Upper lobe of left lung (tissue), 6 donors: ENCODE data around the gene NANP. TPM values are rescaled to one million over a fixed set of nuclear protein-coding genes. Genes with fewer than 3 reads are reported as not detected.
A peak's percentile ranks its signal among the peaks of the same experiment; 100 is the strongest.

Source experiments
- ATAC-seq, 2 donors: fragments of 200-7000 bp; cut with Tn5 transposase; one replicate each; pipeline ENCODE4 v1.9.1; 2022; ENCODE audit warnings: mild to moderate bottlenecking in 2 of 2, moderate library complexity in 2 of 2; ENCODE audit not compliant: low FRiP score in 2 of 2
- DNase-seq, 2 donors: peaks; one replicate each; pipeline ENCODE4 v3.0.0-alpha.2; 2019 to 2020
- H3K27ac ChIP-seq, 4 donors: fragments of 200-600 bp; sonication (generic); one replicate each; pipeline ENCODE4 v1.5.1; 2016 to 2019
- H3K27me3 ChIP-seq, 4 donors: fragments of 200-600 bp; sonication (generic); one replicate each; pipeline ENCODE4 v1.5.1; 2017 to 2019
- H3K36me3 ChIP-seq, 4 donors: fragments of 200-600 bp; sonication (generic); one replicate each; pipeline ENCODE4 v1.5.1; 2016 to 2019
- H3K4me1 ChIP-seq, 4 donors: fragments of 200-600 bp; sonication (generic); one replicate each; pipeline ENCODE4 v1.5.1; 2018 to 2019
- H3K4me3 ChIP-seq, 4 donors: fragments of 200-600 bp; sonication (generic); one replicate each; pipeline ENCODE4 v1.5.1; 2017 to 2019; ENCODE audit warnings: mild to moderate bottlenecking in 2 of 4, moderate library complexity in 1 of 4
- H3K9me3 ChIP-seq, 4 donors: fragments of 200-600 bp; sonication (generic); one replicate each; pipeline ENCODE4 v1.5.1; 2018 to 2019
- EP300 ChIP-seq, 4 donors: sonication (generic); formaldehyde crosslinking; IDR thresholded peaks; one replicate each; pipeline ENCODE4 v1.5.1; 2017; ENCODE audit warnings: antibody characterized with exemption in 4 of 4, control low read depth in 2 of 4
- POLR2A ChIP-seq, 4 donors: fragments of 450-650 bp; IDR thresholded peaks; one replicate each; pipeline ENCODE4 v1.5.1; 2016 to 2017; ENCODE audit warnings: antibody characterized with exemption in 4 of 4, mild to moderate bottlenecking in 2 of 4
- POLR2AphosphoS5 ChIP-seq, 2 donors: sonication (generic); formaldehyde crosslinking; IDR thresholded peaks; one replicate each; pipeline ENCODE4 v1.5.1; 2017; ENCODE audit warnings: antibody characterized with exemption in 2 of 2
- WGBS, 2 donors: methylation state at CpG; one replicate each; pipeline ENCODE4 v1.1.5; 2017 to 2018; 5-methylcytosine and 5-hydroxymethylcytosine counted together
- total RNA-seq, 6 donors: library from RNA; depleted of rRNA in 4 of 6; stranded (reverse); fragments of >200 nt in 4 of 6; gene quantifications; one replicate each; pipeline versions ENCODE4 v1.1.0 to v1.2.1, GENCODE V29; 2016 to 2021
- TF ChIP-seq, protein P1 (sequence below), 6 experiments: fragments of 450-650 bp in 4 of 6; fragments of 200-600 bp in 2 of 6; sonication (generic) in 2 of 6; IDR thresholded peaks; one replicate each; pipeline ENCODE4 v1.5.1; 2016 to 2019; ENCODE audit warnings: antibody characterized with exemption in 6 of 6
- donor health status: DM: no; HTN: no; CAD: no; lungs with moderate emphysema.
- donor health status: DM: no; HTN: yes; CAD: no; lungs with severe emphysema.

Gene NANP, protein sequence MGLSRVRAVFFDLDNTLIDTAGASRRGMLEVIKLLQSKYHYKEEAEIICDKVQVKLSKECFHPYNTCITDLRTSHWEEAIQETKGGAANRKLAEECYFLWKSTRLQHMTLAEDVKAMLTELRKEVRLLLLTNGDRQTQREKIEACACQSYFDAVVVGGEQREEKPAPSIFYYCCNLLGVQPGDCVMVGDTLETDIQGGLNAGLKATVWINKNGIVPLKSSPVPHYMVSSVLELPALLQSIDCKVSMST
- total RNA-seq, result 1 to 10 TPM; 1.0 to 7.0 (median 4.7) TPM

DNA sequence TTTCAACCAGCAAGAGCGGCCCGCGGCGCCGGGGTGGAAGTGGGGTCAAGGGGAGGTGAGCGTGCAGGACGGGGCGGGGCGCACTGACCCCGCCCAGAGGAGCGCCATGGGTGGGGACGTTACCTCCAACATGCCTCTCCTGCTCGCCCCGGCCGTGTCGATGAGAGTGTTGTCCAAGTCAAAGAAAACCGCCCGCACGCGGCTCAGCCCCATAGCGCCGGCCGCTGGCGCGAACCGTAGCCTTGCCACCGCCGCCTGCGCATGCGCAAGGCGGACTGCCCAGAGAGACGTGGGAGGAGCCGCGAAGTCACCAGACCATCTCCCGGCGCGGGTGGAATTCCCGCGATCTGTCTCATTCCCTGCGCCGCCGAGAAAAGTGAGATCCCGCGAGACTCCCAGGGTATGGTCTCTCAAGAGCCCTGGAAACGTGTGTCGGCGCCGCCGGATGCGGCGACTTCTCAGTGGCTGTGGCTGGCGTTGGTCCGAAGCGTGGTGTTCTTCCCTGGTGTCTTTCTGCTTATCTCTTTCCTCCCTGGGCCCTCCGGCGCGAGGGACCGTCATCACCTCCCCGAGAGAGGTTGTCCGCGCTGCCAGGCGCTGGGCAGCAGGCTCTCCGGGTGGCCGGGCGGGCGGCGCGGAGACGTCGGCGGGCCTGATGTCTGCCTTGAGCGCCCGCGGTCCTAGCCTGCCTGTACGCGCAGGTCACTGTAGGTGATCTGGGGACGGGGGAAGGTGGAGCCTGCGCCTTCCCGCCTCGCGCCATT, at the start of gene NANP:
TSS of gene NANP (minus strand) at position 279 of the 764 bp plus-strand sequence. CDS start at position 213, 66 bp downstream.
- H3K9me3 ChIP-seq, result no peaks in the 10 kb centered on the region
- peak; percentile 95 to 97 for ATAC-seq
- WGBS, 2 donors, result 0 to 1% methylated on average over 36 to 58 of the region's 81 CpGs
- no peaks in the 10 kb centered on the region for H3K27me3 ChIP-seq
- peak within 1 kb of the TSS; percentile 84 to 95 (median 94) for H3K27ac ChIP-seq
- peak within 1 kb of the TSS; percentile 52 to 96 (median 88) for H3K4me3 ChIP-seq
- peaks cover 6 to 26% (median 23%) of the 10 kb centered on the region in 4 donors for H3K4me1 ChIP-seq
- TF ChIP-seq POLR2A (IDR thresholded peaks at IDR 0.05), result peak in 3 of 4 donors; percentile 65 to 81 (median 70)
- TF ChIP-seq POLR2AphosphoS5 (IDR thresholded peaks at IDR 0.05), result peak; percentile 66 to 84
- peak in 1 of 4 donors; percentile 8 for TF ChIP-seq EP300 (IDR thresholded peaks at IDR 0.05)
- TF ChIP-seq, protein P1, sequence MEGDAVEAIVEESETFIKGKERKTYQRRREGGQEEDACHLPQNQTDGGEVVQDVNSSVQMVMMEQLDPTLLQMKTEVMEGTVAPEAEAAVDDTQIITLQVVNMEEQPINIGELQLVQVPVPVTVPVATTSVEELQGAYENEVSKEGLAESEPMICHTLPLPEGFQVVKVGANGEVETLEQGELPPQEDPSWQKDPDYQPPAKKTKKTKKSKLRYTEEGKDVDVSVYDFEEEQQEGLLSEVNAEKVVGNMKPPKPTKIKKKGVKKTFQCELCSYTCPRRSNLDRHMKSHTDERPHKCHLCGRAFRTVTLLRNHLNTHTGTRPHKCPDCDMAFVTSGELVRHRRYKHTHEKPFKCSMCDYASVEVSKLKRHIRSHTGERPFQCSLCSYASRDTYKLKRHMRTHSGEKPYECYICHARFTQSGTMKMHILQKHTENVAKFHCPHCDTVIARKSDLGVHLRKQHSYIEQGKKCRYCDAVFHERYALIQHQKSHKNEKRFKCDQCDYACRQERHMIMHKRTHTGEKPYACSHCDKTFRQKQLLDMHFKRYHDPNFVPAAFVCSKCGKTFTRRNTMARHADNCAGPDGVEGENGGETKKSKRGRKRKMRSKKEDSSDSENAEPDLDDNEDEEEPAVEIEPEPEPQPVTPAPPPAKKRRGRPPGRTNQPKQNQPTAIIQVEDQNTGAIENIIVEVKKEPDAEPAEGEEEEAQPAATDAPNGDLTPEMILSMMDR (IDR thresholded peaks at IDR 0.05), result peak in 1 of 6 experiments; percentile 10
- DNase-seq, result peak; percentile 97 to 98
- H3K36me3 ChIP-seq, result no peaks in the 10 kb centered on the region

GRCh38 chr20:25672659-25673235, 48.9 kb upstream of the NANP start:
- TF ChIP-seq, protein P1 (IDR thresholded peaks at IDR 0.05), result no peak
- TF ChIP-seq POLR2AphosphoS5 (IDR thresholded peaks at IDR 0.05) (no peak), POLR2A (IDR thresholded peaks at IDR 0.05) (no peak), EP300 (IDR thresholded peaks at IDR 0.05) (no peak)
- Histone ChIP-seq H3K27me3 (no peaks in the 10 kb centered on the region), H3K4me3 (no peak overlapping the region), H3K27ac (no peak overlapping the region), H3K36me3 (peaks cover 12 to 46% (median 32%) of the 10 kb centered on the region in 4 donors), H3K4me1 (no peaks in the 10 kb centered on the region), H3K9me3 (no peaks in the 10 kb centered on the region)
- DNase-seq (no peak), ATAC-seq (no peak)
- WGBS, 2 donors, result 70 to 77% methylated on average over 4 of the region's 4 CpGs

DNA sequence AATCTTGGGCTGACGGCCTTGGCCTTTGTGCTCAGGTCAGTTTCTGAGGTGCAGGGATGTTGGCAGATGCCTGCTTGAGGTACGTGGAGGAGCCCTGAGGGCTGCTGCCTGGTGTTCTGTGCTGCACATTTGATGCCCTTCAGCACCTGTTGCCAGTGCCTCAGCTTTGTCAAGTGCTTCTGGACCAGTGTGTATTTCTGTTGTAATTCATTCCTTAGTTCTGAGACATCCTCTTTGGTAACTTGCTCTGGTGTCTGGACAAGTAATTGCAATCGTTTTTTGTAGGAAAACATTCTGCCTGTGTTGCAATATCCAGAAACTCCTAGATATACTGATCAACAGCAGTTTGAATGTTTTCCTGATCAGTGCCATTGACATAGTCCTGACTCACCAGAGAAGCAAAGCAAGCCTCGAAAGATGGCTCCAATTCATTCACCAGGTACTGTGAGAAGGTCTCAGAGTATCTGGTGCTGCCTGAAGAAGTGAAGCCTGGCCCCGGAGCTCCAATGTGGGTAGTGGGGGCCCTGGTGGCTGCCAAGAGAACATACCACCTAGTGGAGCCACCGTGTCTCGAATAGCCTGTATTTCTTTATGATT, 46.1 kb upstream of the NANP start:
- H3K36me3 ChIP-seq, result peaks cover 0 to 18% (median 11%) of the 10 kb centered on the region in 4 donors
- ATAC-seq (peak in 1 of 2 donors; percentile 40), DNase-seq (no peak)
- H3K27ac ChIP-seq, result no peak overlapping the region
- H3K4me1 ChIP-seq, result no peaks in the 10 kb centered on the region
- no peaks in the 10 kb centered on the region for H3K27me3 ChIP-seq
- 72 to 78% methylated on average over 6 to 7 of the region's 7 CpGs for WGBS, 2 donors
- H3K9me3 ChIP-seq, result no peaks in the 10 kb centered on the region
- no peak for TF ChIP-seq EP300 (IDR thresholded peaks at IDR 0.05)
- TF ChIP-seq, protein P1 (IDR thresholded peaks at IDR 0.05), result no peak
- no peak for TF ChIP-seq POLR2AphosphoS5 (IDR thresholded peaks at IDR 0.05)
- no peak for TF ChIP-seq POLR2A (IDR thresholded peaks at IDR 0.05)
- no peak overlapping the region for H3K4me3 ChIP-seq

- Histone ChIP-seq H3K36me3 (peaks cover 0 to 3% (median 0%) of the 10 kb centered on the region in 4 donors), H3K9me3 (no peaks in the 10 kb centered on the region), H3K27me3 (no peaks in the 10 kb centered on the region), H3K27ac (no peak overlapping the region), H3K4me3 (no peak overlapping the region), H3K4me1 (no peaks in the 10 kb centered on the region)
- 85 to 87% methylated on average over 4 of the region's 4 CpGs for WGBS, 2 donors
- no peak for TF ChIP-seq POLR2AphosphoS5 (IDR thresholded peaks at IDR 0.05)
- TF ChIP-seq POLR2A (IDR thresholded peaks at IDR 0.05), result no peak
- no peak for TF ChIP-seq EP300 (IDR thresholded peaks at IDR 0.05)
- TF ChIP-seq, protein P1 (IDR thresholded peaks at IDR 0.05), result no peak
- no peak for DNase-seq
- ATAC-seq, result no peak
Measured at GRCh38 chr20:25668446-25668845, 44.6 kb upstream of the NANP start.
